Panc1 (cell line): ENCODE measurements around the gene CDK6. TPM values are rescaled to one million over a fixed set of nuclear protein-coding genes. Genes with fewer than 3 reads are reported as not detected.

ENCODE experiments used
- ATAC-seq: fragments of 200-7000 bp; cut with Tn5 transposase; 2 replicates; pipeline ENCODE4 v1.9.1; 2020; ENCODE audit warnings: mild to moderate bottlenecking, moderate library complexity
- BruUV-seq: library from RNA; stranded (reverse); fragments of 400-500 nt; replicated peaks from 2 replicates; lab custom pipeline; 2021; lab: Mats Ljungman, UMichigan
- CTCF ChIA-PET: fragments of 300-600 bp; sonication (Branson Sonifier 250); formaldehyde crosslinking; loops from one replicate; lab custom pipeline; 2022; ENCODE audit warnings: antibody characterized with exemption; lab: Charles Lee
- POLR2A ChIA-PET: fragments of 300-600 bp; sonication (Branson Sonifier 250); formaldehyde crosslinking; loops from one replicate; lab custom pipeline; 2022; ENCODE audit warnings: antibody characterized with exemption; lab: Charles Lee
- DNase-seq: peaks from one replicate; pipeline ENCODE4 v3.0.0-alpha.2; 2010; ENCODE audit warnings: low read depth, low spot score
- H3K27ac ChIP-seq: 2 replicates; pipeline ENCODE4 v1.5.1; 2011; ENCODE audit warnings: mild to moderate bottlenecking, low read length, inconsistent platforms
- H3K27me3 ChIP-seq: fragments of 200-500 bp; sonication (Bioruptor generic); 2 replicates; pipeline ENCODE4 v1.6.0; 2014; ENCODE audit warnings: low read length, inconsistent platforms; ENCODE audit not compliant: control insufficient read depth, insufficient read depth
- H3K36me3 ChIP-seq: fragments of 200-500 bp; sonication (Bioruptor generic); 2 replicates; pipeline ENCODE4 v1.5.1; 2014; ENCODE audit warnings: inconsistent platforms, mild to moderate bottlenecking, low read length, moderate library complexity; ENCODE audit not compliant: control insufficient read depth, insufficient read depth
- H3K4me1 ChIP-seq: 2 replicates; pipeline ENCODE4 v1.5.1; 2011; ENCODE audit warnings: inconsistent platforms, mild to moderate bottlenecking, low read length, moderate library complexity; ENCODE audit not compliant: control insufficient read depth, insufficient read depth
- H3K4me3 ChIP-seq, 2 experiments: 2 replicates each; pipeline ENCODE4 v1.5.1; 2011 to 2012; ENCODE audit warnings: low read depth in 2 of 2, low read length in 2 of 2, mild to moderate bottlenecking in 2 of 2, inconsistent platforms in 1 of 2, moderate library complexity in 1 of 2
- H3K9me3 ChIP-seq: fragments of 200-500 bp; sonication (Bioruptor generic); 2 replicates; pipeline ENCODE4 v1.5.1; 2014; ENCODE audit warnings: low read depth, mild to moderate bottlenecking, inconsistent platforms, low read length, moderate library complexity; ENCODE audit not compliant: control insufficient read depth, insufficient read depth
- POLR2AphosphoS5 ChIP-seq: IDR thresholded peaks from 2 replicates; pipeline ENCODE4 v1.6.1; 2012; ENCODE audit warnings: mild to moderate bottlenecking, low read depth, low read length, moderate library complexity
- SIN3A ChIP-seq: IDR thresholded peaks from 2 replicates; pipeline ENCODE4 v1.6.1; 2012; ENCODE audit warnings: low read depth, mild to moderate bottlenecking, low read length, moderate library complexity, borderline replicate concordance; ENCODE audit not compliant: insufficient read depth
- TCF7L2 ChIP-seq: IDR thresholded peaks from 2 replicates; pipeline ENCODE4 v1.6.1; 2011; ENCODE audit warnings: mild to moderate bottlenecking, low read depth, low read length, inconsistent platforms
- in situ Hi-C: cut with HindIII; loops from 2 replicates; pipeline ENCODE4 v1.10.0; 2016; ENCODE audit warnings: low sequenced_read_pairs, low pct_unique_long_range_greater_than_20kb
- intact Hi-C: fragments of 100-400 bp; cut with micrococcal nuclease; formaldehyde crosslinking; loops from one replicate; pipeline ENCODE4 v1.10.0; 2022; ENCODE audit not compliant: unreplicated experiment
- total RNA-seq: library from RNA; stranded (reverse); gene quantifications from one replicate; pipeline ENCODE4 v1.2.1, GENCODE V29; 2021; ENCODE audit not compliant: unreplicated experiment
- TF ChIP-seq, protein P1 (sequence below), 2 experiments: IDR thresholded peaks; 2 replicates each; pipeline ENCODE4 v1.6.1; 2011 to 2012; ENCODE audit warnings: low read depth in 2 of 2, control low read depth in 1 of 2, low read length in 1 of 2, mild to moderate bottlenecking in 1 of 2, moderate library complexity in 1 of 2; ENCODE audit not compliant: insufficient read depth in 1 of 2
- TF ChIP-seq, protein P2 (sequence below): fragments of 450-650 bp; IDR thresholded peaks from 2 replicates; pipeline ENCODE4 v1.5.1; 2017; ENCODE audit warnings: mild to moderate bottlenecking

Gene CDK6
- total RNA-seq, 1 experiment from 2014 or later, result 57.4 TPM

DNA sequence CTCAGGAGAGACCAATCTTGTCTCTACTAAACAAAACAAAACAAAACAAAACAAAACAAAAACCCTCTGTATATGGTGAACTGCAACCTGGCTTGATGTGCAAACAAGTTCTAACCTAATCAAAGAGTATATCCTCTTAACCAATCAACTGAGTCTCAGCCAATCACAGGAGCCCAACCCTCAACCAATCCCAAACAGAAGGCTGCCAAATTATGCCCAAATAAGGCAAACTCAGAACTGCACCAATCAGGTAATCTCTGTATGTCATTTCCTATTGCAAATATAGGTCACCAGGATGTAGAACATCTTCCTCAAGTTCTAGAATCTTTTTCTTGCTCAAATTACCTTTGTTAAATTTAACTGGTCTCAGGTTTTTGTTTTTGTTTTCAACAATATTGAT is 251.4 kb downstream of the CDK6 start:
- ChIA-PET POLR2A (interaction anchor here (0.5 to 0.6 kb wide), 2 partner anchors 40 to 248 kb away, joined by 3 to 6 read pairs; no protein-coding TSS in a partner anchor), CTCF (no interaction called here)
- BruUV-seq, result no TSS peak
- TF ChIP-seq POLR2AphosphoS5, result no peak
- no peak for TF ChIP-seq TCF7L2
- TF ChIP-seq, protein P1, sequence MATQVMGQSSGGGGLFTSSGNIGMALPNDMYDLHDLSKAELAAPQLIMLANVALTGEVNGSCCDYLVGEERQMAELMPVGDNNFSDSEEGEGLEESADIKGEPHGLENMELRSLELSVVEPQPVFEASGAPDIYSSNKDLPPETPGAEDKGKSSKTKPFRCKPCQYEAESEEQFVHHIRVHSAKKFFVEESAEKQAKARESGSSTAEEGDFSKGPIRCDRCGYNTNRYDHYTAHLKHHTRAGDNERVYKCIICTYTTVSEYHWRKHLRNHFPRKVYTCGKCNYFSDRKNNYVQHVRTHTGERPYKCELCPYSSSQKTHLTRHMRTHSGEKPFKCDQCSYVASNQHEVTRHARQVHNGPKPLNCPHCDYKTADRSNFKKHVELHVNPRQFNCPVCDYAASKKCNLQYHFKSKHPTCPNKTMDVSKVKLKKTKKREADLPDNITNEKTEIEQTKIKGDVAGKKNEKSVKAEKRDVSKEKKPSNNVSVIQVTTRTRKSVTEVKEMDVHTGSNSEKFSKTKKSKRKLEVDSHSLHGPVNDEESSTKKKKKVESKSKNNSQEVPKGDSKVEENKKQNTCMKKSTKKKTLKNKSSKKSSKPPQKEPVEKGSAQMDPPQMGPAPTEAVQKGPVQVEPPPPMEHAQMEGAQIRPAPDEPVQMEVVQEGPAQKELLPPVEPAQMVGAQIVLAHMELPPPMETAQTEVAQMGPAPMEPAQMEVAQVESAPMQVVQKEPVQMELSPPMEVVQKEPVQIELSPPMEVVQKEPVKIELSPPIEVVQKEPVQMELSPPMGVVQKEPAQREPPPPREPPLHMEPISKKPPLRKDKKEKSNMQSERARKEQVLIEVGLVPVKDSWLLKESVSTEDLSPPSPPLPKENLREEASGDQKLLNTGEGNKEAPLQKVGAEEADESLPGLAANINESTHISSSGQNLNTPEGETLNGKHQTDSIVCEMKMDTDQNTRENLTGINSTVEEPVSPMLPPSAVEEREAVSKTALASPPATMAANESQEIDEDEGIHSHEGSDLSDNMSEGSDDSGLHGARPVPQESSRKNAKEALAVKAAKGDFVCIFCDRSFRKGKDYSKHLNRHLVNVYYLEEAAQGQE (IDR thresholded peaks at IDR 0.05; ENCODE audit: insufficient read depth in 1 of 2, low read depth in 2 of 2, low read length in 1 of 2), result no peak
- TF ChIP-seq, protein P2, sequence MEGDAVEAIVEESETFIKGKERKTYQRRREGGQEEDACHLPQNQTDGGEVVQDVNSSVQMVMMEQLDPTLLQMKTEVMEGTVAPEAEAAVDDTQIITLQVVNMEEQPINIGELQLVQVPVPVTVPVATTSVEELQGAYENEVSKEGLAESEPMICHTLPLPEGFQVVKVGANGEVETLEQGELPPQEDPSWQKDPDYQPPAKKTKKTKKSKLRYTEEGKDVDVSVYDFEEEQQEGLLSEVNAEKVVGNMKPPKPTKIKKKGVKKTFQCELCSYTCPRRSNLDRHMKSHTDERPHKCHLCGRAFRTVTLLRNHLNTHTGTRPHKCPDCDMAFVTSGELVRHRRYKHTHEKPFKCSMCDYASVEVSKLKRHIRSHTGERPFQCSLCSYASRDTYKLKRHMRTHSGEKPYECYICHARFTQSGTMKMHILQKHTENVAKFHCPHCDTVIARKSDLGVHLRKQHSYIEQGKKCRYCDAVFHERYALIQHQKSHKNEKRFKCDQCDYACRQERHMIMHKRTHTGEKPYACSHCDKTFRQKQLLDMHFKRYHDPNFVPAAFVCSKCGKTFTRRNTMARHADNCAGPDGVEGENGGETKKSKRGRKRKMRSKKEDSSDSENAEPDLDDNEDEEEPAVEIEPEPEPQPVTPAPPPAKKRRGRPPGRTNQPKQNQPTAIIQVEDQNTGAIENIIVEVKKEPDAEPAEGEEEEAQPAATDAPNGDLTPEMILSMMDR, result no peak
- no peaks in the 10 kb centered on the region for H3K27me3 ChIP-seq
- in situ Hi-C loops (no loop called here), intact Hi-C loops (no loop called here)
- no peak; the same call in 1 of the 2 replicates for ATAC-seq
- H3K4me1 ChIP-seq, result peaks cover 37% of the 10 kb centered on the region
- DNase-seq, result no peak
- H3K9me3 ChIP-seq, result no peaks in the 10 kb centered on the region
- no peak overlapping the region for H3K27ac ChIP-seq
- H3K4me3 ChIP-seq, result no peak overlapping the region
- peaks cover 6% of the 10 kb centered on the region; the same call in 1 of the 2 replicates for H3K36me3 ChIP-seq

DNA sequence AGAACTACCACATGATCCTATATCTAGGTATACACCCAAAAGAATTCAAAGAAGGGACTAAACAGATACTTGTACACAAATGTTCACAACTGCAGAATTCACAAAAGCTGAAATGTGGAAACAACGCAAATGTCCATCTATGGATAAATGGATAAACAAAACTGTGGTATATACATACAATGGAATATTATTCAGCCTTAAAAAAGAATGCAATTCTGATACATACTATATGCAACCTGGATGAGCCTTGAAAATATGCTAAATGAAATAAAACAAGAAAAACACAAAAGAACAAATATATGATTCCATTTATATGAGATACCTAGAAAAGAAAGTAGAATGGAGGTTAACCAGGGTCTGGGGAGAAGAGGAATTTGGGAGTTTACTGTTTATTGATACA is 253.4 kb downstream of the CDK6 start:
- CTCF ChIA-PET, result interaction anchor here (0.6 kb wide), 1 partner anchor 26 kb away, joined by 3 read pairs; no protein-coding TSS in a partner anchor
- Histone ChIP-seq H3K4me1 (peaks cover 27% of the 10 kb centered on the region), H3K36me3 (peaks cover 17% of the 10 kb centered on the region), H3K9me3 (no peaks in the 10 kb centered on the region), H3K4me3 (no peak overlapping the region), H3K27me3 (no peaks in the 10 kb centered on the region), H3K27ac (no peak overlapping the region)
- POLR2A ChIA-PET, result no interaction called here
- DNase-seq (no peak), ATAC-seq (no peak)
- BruUV-seq, result no TSS peak
- intact Hi-C loops (no loop called here), in situ Hi-C loops (no loop called here)
- TF ChIP-seq TCF7L2, result no peak

DNA sequence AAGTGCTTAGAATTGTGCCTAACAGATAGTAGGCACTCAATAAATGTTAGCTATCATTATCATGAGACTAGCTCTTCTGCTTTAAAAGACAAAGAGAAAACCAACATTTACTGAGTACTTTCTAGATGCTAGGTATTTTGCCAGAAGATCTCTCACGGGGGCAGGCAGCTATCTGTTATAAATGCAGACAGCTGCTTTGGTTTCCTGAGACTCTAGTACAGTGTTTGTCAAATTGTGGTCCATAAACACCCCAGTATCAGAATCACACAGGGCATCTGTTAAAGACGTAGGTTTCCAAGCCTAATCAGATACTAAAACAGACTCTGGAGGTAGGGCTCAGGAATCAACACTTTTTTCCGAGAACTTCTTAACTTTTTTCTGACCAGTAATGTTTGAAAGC is 260.1 kb downstream of the CDK6 start:
- no TSS peak for BruUV-seq
- DNase-seq, result no peak
- intact Hi-C loops, result no loop called here
- Histone ChIP-seq H3K27me3 (no peaks in the 10 kb centered on the region), H3K4me3 (no peak overlapping the region), H3K36me3 (peaks cover 62% of the 10 kb centered on the region), H3K9me3 (no peaks in the 10 kb centered on the region), H3K4me1 (no peaks in the 10 kb centered on the region), H3K27ac (no peak overlapping the region)
- ChIA-PET POLR2A (no interaction called here), CTCF (no interaction called here)
- TF ChIP-seq, protein P2, result no peak
- TF ChIP-seq, protein P1 (IDR thresholded peaks at IDR 0.05; ENCODE audit: insufficient read depth in 1 of 2, low read depth in 2 of 2, low read length in 1 of 2), result no peak
- TF ChIP-seq TCF7L2 (no peak), SIN3A (no peak), POLR2AphosphoS5 (no peak)
- ATAC-seq, result no peak
- in situ Hi-C loops, result no loop called here
